NCI-H345 (cell line): ENCODE data around the gene ZMYM4.
"Not testable (repeated sequence)": the region's sequence is repeated elsewhere in the genome, so short reads cannot be mapped to it uniquely, and the experiment has no call there.

Experiments used
- DNase-seq: peaks from one replicate; lab custom pipeline; 2025; lab: John Stamatoyannopoulos, UW

Gene ZMYM4

DNA sequence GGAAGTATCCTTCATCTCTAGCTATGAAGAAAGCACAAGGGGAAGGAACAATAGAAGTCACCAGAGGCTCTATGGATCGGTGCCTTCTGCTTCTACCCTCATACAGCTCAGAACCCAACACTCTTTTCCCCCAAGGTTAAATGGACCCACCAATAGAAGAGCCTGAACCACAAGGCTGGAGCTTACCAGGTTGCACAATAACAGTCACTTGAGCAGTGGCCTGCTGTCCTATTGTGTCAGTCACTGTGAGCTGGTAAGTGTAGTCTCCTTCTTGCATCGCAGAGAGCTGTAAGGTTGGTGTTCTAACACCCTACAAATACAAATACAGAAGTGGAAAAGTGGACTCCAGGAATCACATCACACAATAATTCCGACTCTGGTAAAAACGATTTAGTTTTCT is 185.7 kb downstream of the ZMYM4 start:
- no peak for DNase-seq

DNA sequence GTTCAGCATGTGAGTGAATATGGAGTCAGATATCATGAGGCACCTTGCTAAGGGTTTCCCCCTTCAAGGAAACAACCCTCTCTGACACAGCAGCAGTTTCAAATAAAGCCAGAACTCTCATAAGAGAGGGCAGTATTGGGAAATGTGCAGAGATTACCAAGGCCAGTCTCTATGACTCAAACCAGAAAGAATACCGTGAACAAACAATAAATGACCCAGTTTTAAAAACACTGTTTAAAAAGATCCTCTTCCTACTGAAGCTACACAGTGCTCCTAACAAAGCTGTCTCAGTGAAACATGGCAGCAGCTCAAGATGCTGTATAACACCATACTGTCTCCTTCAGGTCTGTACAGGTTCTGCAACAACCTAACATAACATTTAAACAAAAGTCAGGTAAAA is 186.1 kb downstream of the ZMYM4 start:
- no peak for DNase-seq

DNA sequence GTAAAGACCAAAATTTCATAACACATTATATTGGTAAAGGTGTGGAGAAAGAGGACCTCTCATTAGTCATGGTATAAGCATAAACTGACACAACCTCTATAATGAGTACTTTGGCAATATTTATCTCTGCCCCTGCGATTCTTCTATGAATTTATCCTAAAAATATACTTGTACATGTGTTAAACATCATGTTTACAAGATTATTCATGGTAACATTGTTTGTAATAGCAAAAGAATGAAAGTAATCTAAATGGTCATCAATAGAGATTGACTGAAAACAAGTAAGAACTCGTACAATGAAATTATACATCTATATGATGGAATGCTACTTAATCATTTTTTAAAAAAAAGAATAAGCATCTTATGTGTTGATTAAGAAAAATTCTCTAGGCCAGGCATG is 192.3 kb downstream of the ZMYM4 start:
- DNase-seq: no peak

DNA sequence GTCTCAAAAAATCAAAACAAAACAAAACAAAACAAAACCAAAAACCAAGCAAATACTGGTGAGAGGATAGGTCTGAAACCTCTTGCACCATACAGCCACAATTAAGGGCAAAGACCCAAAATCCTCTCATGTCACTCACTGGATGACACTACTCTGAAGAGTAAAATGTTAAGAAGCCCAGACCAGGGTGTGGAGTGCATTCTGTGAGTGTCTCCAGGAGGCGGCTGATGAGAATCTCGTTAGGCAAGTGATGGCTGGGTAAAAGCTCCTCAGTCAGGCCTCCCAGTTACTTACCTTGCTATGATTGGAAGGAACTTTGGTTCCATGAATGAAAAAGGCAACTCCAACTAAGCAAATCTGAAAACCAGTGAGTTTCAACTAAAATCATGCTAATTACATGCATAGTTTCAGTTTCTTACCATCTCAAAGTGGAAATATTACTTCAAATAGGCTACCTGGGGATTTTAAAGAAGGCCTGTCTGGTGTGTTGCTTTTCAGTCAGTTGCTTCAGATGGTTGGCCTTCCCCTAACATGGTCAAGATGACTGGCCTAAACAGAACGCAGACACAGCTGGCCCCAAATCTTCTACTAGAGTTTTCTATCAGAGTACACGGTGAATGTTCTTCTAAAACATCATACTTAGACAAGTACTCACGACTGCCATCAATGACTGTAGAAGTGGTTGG is 193.6 kb downstream of the ZMYM4 start:
- DNase-seq: no peak

DNA sequence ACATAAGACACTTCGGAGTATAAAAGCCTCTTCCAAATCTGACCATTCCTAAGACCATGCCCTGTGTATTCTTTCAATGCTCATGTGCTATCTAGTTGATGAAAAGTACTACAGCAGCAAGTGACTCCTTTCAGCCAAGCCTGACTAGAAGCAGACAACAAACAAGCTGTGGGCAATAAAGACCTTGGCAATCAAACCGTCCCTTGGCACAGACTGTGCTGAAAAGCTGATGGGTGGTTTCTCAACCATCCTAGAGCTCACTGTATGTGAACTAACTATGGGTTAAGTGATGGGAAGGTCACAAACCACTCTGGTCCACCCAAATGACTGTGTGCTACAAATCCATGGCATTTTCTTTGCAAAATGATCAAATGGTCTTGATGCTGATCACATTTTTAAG is 194.7 kb downstream of the ZMYM4 start:
- DNase-seq: no peak

DNA sequence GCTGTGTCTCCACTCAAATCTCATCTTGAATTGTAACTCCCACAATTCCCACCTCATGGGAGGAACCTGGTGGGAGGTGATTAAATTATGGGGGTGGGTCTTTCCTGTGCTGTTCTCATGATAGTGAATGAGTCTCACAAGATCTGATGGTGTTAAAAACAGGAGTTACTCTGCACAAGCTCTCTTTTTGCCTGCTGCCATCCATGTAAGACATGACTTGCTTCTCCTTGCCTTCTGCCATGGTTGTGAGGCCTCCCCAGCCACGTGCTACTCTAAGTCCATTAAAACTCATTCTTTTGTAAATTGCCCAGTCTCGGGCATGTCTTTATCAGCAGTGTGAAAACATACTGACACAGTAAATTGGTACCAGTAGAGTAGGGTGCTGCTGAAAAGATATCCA is 195.2 kb downstream of the ZMYM4 start:
- DNase-seq: not testable (repeated sequence)

DNA sequence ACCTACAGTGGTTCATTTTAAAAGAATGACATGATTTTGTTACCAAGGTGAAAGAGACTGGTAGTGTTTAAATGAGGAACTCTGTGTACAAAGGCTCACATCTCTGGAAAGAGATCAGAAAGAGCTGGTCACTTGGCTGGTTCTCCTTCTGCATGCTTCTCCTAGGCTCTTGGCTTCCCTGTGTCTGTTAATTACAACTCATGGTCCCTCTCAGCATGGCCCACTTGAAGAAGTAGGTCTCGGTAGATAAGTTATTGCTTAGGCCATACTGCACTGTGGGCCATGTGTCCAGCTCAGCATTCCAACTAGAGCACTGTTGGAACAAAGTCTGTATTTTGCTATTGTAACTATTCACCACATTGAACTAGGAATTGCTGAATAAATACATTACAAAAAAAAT is 197.6 kb downstream of the ZMYM4 start:
- DNase-seq: no peak

DNA sequence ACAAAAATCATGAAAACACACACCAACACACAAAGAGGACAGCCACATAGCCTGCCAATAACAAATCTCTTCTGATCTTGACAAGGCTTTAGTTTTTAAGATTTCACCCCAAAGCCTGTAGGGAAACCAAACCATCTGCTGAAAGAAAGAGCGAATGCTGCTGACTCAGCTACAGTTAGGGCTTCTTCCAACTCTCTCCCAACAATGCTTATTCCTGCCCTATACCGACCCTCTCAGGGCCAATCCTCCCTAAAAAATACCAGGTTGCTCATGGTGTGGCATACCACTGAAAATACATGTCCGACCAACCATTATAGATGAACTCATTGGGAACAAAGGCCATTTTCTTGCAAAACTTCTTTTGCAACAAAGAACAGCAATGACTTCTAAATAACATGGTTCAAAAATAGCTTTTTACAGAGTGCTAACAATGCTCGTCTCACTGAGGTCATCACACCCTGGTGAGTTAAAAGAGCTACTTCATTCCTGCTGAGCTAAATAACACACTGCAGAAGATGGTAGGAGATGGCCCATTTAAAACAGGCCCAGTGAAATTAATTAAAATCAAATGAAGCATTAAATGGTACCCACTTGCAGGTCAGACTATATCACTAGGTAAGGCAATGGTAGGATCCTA is 202.6 kb downstream of the ZMYM4 start:
- DNase-seq: no peak
